ENCODE measurements around the gene DUSP8.

DNA sequence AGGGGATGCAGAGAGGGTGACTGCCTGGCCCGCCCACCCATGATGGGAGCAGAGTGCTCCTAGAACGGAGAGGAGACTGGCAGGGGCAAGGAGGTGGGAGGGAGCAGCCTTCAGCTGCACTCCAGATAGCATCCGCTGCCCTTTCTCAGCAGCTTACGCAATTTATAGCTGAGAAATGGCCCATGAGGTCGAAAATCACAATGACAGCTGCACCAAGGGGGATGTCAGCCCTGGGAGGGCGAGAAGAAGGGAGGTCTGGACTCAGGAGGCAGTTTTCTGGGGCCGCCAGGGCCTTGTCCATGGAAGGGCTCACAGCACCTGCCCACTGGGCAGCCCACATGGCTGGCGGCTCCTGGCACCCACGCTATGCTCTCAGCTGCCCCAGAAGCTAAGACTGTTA is 67.9 kb downstream of the DUSP8 start:
- TF ChIP-seq, protein P1, sequence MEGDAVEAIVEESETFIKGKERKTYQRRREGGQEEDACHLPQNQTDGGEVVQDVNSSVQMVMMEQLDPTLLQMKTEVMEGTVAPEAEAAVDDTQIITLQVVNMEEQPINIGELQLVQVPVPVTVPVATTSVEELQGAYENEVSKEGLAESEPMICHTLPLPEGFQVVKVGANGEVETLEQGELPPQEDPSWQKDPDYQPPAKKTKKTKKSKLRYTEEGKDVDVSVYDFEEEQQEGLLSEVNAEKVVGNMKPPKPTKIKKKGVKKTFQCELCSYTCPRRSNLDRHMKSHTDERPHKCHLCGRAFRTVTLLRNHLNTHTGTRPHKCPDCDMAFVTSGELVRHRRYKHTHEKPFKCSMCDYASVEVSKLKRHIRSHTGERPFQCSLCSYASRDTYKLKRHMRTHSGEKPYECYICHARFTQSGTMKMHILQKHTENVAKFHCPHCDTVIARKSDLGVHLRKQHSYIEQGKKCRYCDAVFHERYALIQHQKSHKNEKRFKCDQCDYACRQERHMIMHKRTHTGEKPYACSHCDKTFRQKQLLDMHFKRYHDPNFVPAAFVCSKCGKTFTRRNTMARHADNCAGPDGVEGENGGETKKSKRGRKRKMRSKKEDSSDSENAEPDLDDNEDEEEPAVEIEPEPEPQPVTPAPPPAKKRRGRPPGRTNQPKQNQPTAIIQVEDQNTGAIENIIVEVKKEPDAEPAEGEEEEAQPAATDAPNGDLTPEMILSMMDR (conservative IDR thresholded peaks at IDR 0.05; ENCODE audit: low read length) = no peak
- TF ChIP-seq EZH2phosphoT487 (IDR thresholded peaks at IDR 0.05; ENCODE audit: borderline replicate concordance, low read depth, low read length) = no peak
